Measurements from ENCODE around the gene GEN1. TPM values are rescaled to one million over a fixed set of nuclear protein-coding genes. Genes with fewer than 3 reads are reported as not detected.

The GEN1 gene
- total and polyA plus RNA-seq, 4 donors = 1.2 to 12.7 (median 7.8) TPM

- no peak overlapping the region for H3K9ac ChIP-seq (ENCODE audit: low read depth in 1 of 2, low read length in 2 of 2)
- WGBS = 93% methylated on average over 1 of the region's 1 CpG
These were observed 26.6 kb downstream of the GEN1 start for GRCh38 chr2:17780546-17780945.

More at GRCh38 chr2:17780546-17780945, 26.6 kb downstream of the GEN1 start:
- Histone ChIP-seq H3K27ac (ENCODE audit: low read depth in 1 of 2, low read length in 2 of 2) (no peak overlapping the region), H3K4me3 (ENCODE audit: low read depth in 1 of 3, low read length in 3 of 3) (no peak overlapping the region), H3K27me3 (ENCODE audit: control insufficient read depth in 4 of 4, insufficient read depth in 4 of 4, low read length in 3 of 4) (no peaks in the 10 kb centered on the region), H3K9me3 (ENCODE audit: control insufficient read depth in 4 of 4, low read length in 3 of 4) (no peaks in the 10 kb centered on the region), H3K4me1 (ENCODE audit: control insufficient read depth in 4 of 4, insufficient read depth in 4 of 4, low read length in 3 of 4) (no peaks in the 10 kb centered on the region), H3K36me3 (ENCODE audit: control insufficient read depth in 4 of 4, insufficient read depth in 3 of 4, low read depth in 1 of 4, low read length in 3 of 4) (peaks cover 0 to 15% (median 11%) of the 10 kb centered on the region in 4 donors)
- TF ChIP-seq CTCF (IDR thresholded peaks at IDR 0.05; ENCODE audit: low read depth, low read length, missing input control) (no peak), NR2F2 (IDR thresholded peaks at IDR 0.05) (no peak), HNF4A (conservative IDR thresholded peaks at IDR 0.05) (no peak), ATF3 (IDR thresholded peaks at IDR 0.05) (no peak), EGR1 (IDR thresholded peaks at IDR 0.05; ENCODE audit: low read depth in 2 of 2) (no peak), HNF4G (IDR thresholded peaks at IDR 0.05) (no peak), RXRA (IDR thresholded peaks at IDR 0.05) (no peak), FOXA2 (IDR thresholded peaks at IDR 0.05) (no peak), SP1 (IDR thresholded peaks at IDR 0.05) (no peak), TAF1 (conservative IDR thresholded peaks at IDR 0.05) (no peak), JUND (IDR thresholded peaks at IDR 0.05) (no peak), MAX (IDR thresholded peaks at IDR 0.05) (no peak), REST (IDR thresholded peaks at IDR 0.05) (no peak), ZBTB33 (IDR thresholded peaks at IDR 0.05) (no peak), YY1 (IDR thresholded peaks at IDR 0.05) (no peak), FOXA1 (IDR thresholded peaks at IDR 0.05) (no peak), GABPA (IDR thresholded peaks at IDR 0.05 in 1 of 2, conservative IDR thresholded peaks at IDR 0.05 in 1 of 2) (no peak)
- no peak for DNase-seq (ENCODE audit: low spot score)
